ENCODE results near the gene DUSP16.

- no peak for TF ChIP-seq POLR2A (IDR thresholded peaks at IDR 0.05; ENCODE audit: low read depth, low read length)
- no peak for TF ChIP-seq TAF1 (IDR thresholded peaks at IDR 0.05; ENCODE audit: borderline replicate concordance, low read depth, low read length)
- no peak for TF ChIP-seq POLR2AphosphoS5 (IDR thresholded peaks at IDR 0.05; ENCODE audit: low read depth, low read length)
These were observed 74.4 kb downstream of the DUSP16 start for GRCh38 chr12:12488296-12488695.

Data from GM12892 (cell line).